SK-N-MC (cell line): ENCODE measurements around the gene SHISAL1.

ENCODE experiments used
- EZH2 ChIP-seq: fragments of 200-600 bp; sonication (generic); IDR thresholded peaks from one replicate; pipeline ENCODE4 v1.6.1; 2017; ENCODE audit warnings: antibody characterized with exemption
- POLR2AphosphoS5 ChIP-seq: IDR thresholded peaks from 2 replicates; pipeline ENCODE4 v1.6.1; 2012; ENCODE audit warnings: mild to moderate bottlenecking, low read depth, low read length, borderline replicate concordance

GRCh38 chr22:44316393-44317122 lies 3.8 kb upstream of the SHISAL1 start:
- TF ChIP-seq EZH2 (no peak), POLR2AphosphoS5 (no peak)
